ENCODE results near the gene C5orf58.

C5orf58 gene

GRCh38 chr5:170283296-170283695 lies 50.5 kb downstream of the C5orf58 start:
- no peak for DNase-seq (ENCODE audit: low read depth)

GRCh38 chr5:170284231-170284630 lies 51.4 kb downstream of the C5orf58 start:
- no peak for DNase-seq (ENCODE audit: low read depth)

DNA sequence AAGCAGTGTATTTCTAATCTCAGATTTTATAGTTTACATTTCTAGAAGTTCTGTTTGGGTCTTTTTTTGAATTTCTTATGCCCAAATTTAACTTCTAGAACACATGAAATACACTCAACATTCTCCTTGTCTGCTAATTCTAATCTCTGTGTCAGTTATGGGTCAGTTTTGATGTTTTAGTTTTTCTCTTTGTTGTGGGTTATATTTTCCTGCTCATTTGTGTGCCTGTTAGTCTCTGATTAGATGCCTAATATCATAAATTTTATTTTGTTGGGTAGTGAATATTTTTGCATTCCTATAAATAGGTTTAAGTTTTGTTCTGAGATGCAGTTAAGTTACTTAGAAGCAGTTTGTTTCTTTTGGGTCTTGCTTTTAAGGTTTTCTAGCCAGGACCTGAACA lies 52.4 kb downstream of the C5orf58 start:
- DNase-seq (ENCODE audit: low read depth): no peak

- DNase-seq (ENCODE audit: low read depth): no peak
These were observed 53.7 kb downstream of the C5orf58 start for GRCh38 chr5:170286386-170286925.

- no peak for DNase-seq (ENCODE audit: low read depth)
These were observed 54.7 kb downstream of the C5orf58 start for GRCh38 chr5:170287532-170287931.

GRCh38 chr5:170288151-170288550 lies 55.4 kb downstream of the C5orf58 start:
- no peak for DNase-seq (ENCODE audit: low read depth)

- DNase-seq (ENCODE audit: low read depth): no peak
These were observed 55.8 kb downstream of the C5orf58 start for GRCh38 chr5:170288551-170288950.

DNA sequence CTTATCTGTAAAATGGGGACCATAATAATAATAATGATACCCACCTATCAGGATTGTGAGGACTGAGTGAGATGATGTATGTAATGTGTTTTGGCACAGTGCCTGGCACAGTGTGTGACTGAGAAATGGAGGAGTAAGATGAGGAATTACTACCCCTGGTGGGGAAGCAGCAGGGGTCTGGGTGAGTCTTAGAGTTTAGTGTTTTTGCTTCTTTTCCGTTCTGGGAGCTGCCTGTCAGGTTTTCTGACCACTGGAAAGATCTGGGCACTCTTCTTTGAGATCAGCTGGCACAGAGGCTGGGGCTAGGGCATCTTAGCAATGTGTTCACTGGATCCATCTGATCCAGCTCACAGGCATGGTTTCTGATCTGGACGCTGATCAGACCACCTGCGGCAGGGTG lies 56.3 kb downstream of the C5orf58 start:
- DNase-seq (ENCODE audit: low read depth): no peak

DNA sequence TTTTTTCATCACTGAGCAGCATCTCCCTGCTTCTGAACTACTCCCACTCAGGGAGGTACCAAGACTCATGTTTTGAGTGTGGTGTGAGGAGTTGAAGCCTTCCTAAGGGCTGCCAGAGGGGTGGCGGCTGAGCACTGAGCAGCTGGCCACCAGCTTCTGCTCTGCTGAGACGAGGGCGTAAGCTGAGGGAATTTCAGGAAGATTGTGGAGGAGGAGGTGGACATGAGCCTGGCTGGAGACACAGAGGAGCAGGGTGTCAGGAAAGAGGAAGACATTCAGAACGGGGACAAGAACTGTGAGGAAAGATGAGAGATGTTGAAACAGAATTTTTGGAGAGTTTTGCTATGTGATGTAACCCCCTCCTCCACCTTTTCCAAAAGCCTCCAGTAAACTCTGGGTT lies 57.0 kb downstream of the C5orf58 start:
- DNase-seq (ENCODE audit: low read depth): no peak

DNA sequence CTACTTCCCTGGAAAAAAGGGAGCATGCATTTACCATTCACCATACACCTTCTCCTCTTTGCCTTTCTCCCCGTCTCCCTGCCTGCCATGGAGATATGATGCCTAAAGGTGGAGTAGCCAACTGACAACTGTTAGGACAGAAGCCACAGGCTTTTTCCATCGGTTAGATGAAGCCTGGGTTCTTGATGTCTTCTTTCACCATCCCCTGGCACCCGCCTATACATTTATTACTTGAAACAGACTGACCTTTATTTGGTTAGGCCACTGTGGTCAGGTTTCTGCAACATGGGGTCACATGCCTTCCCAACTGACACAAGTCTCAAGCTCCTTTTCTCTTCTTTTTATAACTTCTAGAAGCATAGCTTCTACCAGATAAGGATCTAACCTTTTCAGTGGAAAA lies 57.7 kb downstream of the C5orf58 start:
- no peak for DNase-seq (ENCODE audit: low read depth)

GRCh38 chr5:170292179-170293104 lies 59.7 kb downstream of the C5orf58 start:
- no peak for DNase-seq (ENCODE audit: low read depth)

DNA sequence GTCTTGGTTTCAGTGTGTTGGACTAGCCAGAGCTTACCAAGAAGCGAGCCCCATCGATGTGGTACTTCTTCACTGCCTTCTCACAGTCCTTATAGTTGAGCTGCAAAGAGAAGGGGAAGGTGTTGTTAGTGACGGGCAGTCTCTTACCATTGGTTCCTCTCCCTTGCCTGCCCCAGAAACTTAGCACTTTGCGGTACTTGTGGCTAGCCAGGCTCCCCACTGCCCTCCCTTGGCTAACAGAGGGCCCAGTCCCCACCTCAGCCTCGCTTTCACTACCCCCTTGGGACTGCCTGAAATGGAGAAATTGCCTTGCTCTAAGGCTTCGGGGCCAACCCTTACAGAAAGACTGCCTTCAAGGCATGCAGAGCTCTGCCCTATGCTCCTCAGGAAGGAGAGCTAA lies 60.5 kb downstream of the C5orf58 start:
- no peak for DNase-seq (ENCODE audit: low read depth)

DNA sequence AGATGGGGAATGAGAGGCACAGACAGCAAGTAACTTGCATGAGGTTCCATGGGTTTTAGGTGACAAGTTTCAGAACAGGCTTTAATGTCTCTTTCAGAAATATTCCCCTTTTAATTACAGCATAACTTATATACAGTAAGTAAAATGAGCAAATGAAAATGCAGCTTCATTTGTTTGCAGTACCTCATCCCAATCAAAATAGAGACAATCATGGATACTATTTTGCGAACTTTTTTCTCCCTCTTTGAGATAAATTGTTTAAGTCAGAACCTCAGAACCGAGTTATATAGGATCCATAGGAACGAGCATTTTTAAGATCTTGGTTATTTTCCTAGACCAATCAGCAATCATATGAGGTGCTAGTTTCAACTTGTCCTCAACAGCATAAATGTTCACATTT lies 61.3 kb downstream of the C5orf58 start:
- DNase-seq (ENCODE audit: low read depth): no peak

GRCh38 chr5:170294556-170294955 lies 61.8 kb downstream of the C5orf58 start:
- DNase-seq (ENCODE audit: low read depth): no peak

All from activated gamma-delta T cell treated with anti-CD3 and anti-CD28 coated beads, Interleukin-2, amount 50 U/mL, for 16 hours (primary cell).